HG02759 (cell line): ENCODE results near the gene ZNF597.

Experiments
- ATAC-seq: cut with Tn5 transposase; IDR thresholded peaks from one replicate; pipeline ENCODE4 v1.9.1; 2021; ENCODE audit warnings: mild to moderate bottlenecking, moderate library complexity; ENCODE audit not compliant: unreplicated experiment

The ZNF597 gene, protein sequence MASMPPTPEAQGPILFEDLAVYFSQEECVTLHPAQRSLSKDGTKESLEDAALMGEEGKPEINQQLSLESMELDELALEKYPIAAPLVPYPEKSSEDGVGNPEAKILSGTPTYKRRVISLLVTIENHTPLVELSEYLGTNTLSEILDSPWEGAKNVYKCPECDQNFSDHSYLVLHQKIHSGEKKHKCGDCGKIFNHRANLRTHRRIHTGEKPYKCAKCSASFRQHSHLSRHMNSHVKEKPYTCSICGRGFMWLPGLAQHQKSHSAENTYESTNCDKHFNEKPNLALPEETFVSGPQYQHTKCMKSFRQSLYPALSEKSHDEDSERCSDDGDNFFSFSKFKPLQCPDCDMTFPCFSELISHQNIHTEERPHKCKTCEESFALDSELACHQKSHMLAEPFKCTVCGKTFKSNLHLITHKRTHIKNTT

DNA sequence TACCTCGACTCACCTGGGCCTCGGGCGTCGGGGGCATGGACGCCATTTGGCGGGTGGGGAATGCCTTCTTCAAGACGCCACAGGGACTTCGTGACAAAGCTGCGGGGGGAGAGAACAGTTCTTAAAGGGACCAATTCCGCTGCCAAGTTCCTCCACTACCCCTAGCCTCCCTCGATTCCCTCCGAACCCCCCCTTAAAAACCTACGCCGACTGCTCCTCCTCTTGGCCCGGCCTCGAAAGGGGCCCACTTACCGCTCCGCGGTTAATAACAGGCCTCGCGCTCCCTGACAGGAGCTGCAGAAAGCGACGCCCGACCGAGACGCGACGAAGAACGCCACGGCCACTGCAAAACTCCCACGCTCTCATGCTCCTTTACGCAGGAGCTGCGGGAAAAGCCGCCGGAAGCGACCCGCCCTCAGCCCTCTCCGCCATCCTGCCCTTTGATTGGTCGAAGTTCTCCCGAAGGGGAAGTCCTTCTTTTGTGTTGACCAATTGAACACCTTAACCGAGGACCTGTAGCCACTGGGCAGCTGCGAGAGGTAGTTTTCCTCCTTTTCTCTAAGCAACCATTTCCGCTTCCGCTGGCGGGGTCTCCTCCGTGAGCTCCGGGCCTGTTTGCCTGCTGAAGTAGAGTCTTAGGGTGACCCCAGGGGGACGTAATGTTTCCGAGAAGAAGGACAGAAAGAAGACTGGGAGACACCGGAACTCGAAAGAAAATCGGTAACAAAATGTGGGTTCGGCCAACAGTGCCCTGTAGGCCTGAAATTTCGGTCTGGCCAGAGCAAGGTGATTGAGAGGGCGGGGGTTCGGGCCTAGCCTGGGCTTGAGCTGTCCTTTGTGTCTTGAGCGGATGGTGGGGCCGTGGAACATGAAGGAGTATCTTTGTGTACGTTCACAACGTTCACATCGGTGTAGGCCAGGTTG lies at the start of gene ZNF597, which contains the start of gene NAA60:
Gene ZNF597 (minus strand): TSS at position 397 of the 924 bp plus-strand sequence. CDS start 351 bp downstream, at position 46.
Gene NAA60 (plus strand): TSS at position 573 of the 924 bp plus-strand sequence. CDS start 32,548 bp downstream, outside the sequence.
- peak; percentile 83 for ATAC-seq

GRCh38 chr16:3492356-3492755 lies 49.1 kb upstream of the ZNF597 start:
- no peak for ATAC-seq

GRCh38 chr16:3490911-3491629 lies 47.8 kb upstream of the ZNF597 start:
- no peak for ATAC-seq

DNA sequence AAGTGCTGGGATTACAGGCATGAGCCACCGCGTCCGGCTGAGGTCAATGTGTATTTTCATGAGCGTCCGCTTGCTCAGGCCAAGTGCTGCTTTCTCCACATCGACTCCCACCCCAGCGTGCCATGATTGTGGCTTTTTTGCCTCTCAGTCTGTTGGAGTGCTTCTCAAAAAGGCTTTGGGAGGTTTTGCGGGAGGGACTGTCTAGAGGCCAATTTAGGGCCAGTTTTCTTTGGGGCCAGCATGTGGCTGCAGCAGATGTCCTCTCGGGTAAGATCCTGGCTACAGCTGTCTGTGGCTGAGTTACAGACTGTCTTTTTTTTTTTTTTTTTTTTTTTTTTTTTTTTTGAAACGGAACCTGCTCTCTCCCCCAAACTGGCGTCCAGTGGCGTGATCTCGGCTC lies 45.5 kb upstream of the ZNF597 start:
- no peak for ATAC-seq

DNA sequence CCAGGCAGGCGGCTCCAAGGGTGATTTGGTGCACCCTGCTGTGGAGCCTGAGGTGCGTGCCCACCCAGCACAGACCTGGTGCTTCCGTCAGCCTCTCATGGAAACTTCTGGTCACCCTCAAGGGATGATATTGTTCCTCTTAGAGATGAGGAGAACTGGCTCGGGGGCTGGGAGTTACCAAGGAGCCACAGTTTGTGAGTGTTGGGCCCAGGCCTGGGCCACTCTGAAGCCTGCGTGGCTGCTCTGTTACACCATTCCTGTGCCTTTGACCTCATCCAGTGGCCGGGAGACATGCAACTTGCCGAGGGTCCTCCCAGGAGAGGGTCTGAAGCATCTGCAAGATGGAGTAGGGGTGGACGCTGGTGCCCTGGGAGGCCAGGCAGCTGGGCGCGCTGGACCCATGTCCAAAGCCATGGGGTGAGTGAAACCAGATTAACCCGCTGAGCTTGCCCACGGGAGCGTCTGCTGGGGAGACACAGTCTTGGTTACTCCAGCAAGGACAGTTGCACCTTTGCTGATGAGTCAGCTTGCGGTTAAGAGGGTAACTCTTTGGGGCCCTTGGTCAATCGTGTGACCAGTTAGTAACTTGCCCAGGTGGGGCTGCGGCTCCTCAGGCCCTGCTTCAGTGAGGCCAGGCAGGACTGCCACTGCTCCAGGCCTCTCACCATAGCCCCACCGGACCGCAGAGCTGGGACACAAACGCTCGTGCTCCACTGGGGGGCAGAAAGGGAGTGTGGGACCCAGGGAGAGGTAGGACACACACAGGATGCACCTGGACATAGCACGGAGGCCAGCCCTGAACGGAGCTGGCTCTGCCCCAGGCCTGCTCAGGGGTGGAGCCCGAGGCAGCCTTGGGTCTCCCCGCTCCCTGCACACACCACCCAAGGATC lies 44.5 kb upstream of the ZNF597 start:
- no peak for ATAC-seq

DNA sequence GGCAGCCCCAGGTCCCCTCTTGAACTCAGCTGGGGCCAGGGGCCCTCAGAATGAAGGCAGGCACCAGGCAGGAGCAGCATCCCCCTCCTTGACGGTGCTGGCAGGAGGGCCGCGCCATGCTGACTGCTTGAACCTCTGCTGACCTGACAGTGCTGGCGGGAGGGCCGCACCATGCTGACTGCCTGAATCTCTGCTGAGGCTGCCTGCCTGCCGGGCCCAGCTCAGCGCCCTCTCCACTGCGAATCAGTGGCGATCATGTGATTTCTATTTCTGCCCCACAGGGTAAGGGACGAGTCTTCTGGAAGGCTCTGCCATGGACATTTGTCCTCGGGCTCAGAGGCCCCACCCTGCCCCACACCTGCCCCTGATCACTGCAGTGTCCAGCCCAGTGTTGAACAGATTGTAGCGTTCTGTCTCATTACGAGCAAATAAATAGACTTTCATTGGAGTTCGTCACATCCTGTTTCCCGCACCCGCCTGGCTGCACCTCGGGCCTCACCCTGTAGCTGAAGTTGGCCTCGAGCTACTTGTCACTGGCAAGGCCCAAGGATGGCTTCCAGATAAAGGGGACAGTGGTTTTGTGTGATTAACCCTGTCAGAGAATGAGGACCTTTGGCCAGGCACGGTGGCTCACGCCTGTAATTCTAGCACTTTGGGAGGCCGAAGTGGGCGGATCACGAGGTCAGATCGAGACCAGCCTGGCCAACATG lies 43.4 kb upstream of the ZNF597 start:
- ATAC-seq = no peak

DNA sequence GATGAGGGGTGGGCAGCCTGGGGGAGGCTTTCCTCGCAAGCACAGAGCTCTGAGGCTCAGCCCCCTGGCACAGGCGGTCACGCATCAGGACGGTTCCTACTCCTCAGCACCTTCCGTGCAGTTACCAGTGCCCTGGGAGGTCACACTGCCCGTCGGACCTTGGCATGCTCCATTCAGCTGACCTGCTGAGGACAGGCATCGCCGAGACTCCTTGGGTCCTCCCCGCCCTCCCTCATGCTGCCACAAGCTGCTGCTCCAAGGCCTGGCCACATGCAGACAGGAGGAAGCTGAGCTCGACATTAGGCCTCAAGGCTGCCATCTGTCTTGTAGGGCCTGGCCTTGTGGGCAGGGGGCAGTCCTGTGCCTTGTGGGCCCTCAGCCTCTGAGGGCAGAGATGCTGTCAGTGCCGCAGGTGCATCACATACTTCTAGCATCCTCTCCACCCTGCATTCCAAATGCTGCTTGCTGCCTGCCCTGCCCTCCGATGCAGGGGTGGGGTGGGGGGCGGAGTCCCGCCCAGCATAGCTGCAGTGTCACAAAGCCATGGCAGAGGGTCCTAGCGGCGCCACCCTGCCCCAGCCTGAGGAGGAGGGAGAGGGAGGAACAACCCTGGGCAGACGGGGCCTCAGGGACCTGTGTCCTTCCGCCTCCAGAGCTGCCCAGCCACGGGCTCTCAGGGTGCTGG lies 42.7 kb upstream of the ZNF597 start:
- no peak for ATAC-seq

DNA sequence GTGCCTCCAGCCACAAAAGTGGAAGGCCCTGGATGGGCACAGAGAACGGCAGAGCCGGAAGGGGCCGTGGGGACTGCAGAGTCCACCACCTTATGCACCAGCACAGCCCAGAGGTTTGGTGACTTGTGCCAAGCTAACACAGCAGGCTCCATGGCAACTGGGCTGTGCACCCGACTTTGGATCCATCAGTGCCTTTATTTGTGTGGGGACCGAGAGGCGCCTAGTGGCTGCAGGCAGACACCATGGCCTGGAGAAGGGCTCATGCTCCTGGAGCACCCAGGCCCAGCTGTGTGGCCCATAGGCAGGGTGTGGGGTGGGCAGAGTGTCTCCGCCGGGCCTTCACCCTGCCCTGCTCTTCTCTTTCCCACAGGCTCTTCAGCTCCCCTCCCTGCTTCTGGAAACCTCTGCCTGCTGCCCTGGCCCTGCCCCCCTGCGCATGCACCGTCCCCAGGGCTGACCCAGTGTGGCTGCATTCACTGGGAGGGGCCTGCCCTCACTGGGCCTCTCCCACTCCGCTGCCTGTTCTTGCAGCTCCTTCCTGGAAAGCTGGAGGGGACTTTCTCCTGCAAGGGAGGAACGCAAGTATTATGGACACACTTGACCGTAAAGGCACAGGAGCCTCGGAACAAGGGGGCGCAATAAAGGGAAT lies 41.9 kb upstream of the ZNF597 start:
- no peak for ATAC-seq

- no peak for ATAC-seq
Observed at GRCh38 chr16:3484318-3485096, 41.2 kb upstream of the ZNF597 start.

DNA sequence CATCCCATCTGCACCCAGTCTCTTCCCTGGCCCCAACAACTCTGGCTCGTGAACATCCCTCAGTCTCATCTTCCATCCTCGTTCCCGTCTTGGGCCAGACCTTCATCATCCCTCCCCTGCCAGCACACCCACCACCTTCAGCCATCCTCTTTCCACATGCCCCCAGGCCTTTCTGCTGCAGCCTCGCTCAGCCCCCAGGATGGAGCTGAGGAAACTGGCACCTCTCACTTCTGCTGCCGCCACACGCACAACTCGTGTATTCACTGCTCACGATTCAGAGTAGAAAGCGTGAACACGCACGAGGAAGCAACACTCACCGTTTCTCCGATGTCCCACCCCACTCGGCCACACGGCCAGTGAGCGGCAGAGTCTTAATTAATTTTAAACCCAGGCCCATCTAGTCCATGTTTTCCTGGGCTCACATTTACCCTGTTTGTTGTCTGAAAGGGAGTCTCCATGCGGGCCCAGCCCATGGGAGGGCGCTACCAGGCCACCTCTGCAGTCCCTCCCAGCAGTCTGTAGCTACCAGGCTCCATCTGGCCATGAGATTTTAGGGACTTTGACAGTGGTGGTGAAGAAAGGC lies 39.4 kb upstream of the ZNF597 start:
- ATAC-seq = no peak

DNA sequence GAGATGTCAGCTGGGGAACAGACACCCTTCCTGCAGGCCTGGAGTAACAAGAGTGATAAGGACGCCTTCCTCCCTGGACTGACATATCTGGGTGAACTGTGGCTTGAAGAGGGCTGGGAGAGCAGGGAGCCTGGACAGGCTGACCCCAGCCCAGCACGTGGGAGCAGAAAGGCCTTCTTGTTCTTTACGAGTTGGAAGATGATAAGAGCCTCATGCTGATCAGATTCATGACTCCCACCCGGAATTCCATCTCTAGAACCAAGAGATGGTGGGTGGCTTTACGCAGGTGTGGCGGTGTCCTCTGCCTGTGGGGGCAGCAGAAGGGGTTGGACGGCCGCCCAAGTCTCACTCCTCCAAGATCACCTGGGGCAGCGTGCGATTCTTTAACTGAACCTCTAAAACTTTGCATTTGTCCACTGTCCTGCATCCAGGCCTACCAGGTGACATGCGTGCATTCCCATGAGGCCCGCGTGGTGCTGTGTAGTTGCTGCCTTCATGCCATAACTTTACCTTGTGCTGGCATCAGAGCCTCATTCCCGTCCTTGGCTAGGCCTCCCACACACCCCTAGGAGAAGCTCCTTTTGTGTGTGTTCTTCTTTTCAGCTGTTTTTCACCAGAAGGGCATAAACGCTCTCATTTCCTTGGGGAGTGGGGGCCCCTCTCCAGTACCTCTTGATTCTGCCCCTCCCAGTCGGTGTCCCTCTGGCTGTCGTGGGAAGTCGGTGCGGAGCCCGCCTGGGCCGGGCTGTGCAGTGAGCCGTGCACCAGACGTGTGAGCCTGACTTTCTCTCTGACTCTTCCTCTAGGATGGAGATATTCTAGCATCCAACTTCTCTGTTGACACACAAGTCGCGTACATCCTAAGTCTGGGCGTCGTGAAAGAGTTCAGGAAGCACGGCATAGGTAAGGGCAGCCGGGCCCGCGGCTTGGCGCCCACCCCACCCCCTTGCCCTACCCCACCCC lies 38.7 kb upstream of the ZNF597 start:
- no peak for ATAC-seq

DNA sequence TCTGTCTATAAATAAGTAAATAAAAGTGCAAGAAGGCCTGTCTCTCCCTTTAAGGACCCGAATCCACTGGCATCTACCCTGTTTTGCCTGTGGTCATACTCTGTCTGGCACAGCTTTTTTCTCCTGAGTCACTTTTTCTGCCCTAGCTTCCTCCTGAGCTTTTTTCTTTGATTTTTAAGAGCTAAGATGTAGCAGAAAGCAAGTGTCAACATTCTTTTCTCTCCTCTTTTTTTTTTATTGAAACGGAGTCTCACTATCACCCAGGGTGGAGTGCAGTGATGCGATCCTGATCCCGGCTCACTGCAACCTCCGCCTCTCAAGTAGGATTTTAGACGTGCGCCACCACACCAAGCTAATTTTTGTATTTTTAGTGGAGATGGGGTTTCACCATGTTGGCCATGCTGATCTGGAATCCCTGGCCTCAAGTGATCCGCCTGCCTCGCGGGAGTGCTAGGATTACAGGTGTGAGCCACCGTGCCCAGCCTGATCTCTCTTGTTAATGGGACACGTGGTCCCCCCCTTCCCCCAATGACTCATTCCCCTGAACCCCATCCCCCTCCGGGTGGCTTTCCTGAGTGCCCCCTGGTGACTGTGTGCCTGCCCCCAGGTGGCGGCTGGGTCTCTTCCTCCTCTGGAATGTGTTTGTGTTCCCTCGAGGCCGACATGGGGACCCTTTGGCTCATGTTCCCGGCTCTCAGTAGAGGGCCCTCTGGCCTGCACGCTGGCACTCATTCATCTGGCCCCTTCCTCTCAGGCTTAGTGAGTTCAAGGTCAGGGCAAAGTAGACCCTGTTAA lies 37.8 kb upstream of the ZNF597 start:
- no peak for ATAC-seq

DNA sequence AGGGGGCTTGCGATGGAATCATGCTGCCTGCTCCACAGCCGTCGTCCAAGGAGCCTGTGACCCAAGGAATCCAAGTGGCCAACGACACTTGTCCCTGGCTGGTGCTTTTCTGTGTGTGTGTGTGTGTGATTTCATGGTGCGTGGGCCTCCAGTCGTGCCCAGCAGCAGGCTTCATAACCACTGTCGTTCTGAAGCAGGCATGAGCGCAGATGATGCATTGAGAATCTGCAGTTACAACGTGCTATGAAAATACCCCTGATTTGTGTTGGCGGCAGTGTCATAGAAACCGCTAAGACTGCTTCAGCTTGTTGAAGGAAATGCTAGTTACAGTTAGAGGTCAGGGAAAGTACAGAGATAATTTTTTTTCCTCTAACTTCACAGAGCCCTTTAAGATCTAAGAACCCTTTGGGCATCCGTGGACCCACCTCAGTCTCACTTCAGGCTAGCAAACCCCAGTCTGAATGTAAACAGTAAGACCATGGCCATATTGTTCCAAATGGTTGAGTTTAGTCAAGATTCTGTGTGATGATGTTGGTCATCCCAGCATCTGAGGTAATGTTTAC lies 36.4 kb upstream of the ZNF597 start:
- ATAC-seq = no peak

DNA sequence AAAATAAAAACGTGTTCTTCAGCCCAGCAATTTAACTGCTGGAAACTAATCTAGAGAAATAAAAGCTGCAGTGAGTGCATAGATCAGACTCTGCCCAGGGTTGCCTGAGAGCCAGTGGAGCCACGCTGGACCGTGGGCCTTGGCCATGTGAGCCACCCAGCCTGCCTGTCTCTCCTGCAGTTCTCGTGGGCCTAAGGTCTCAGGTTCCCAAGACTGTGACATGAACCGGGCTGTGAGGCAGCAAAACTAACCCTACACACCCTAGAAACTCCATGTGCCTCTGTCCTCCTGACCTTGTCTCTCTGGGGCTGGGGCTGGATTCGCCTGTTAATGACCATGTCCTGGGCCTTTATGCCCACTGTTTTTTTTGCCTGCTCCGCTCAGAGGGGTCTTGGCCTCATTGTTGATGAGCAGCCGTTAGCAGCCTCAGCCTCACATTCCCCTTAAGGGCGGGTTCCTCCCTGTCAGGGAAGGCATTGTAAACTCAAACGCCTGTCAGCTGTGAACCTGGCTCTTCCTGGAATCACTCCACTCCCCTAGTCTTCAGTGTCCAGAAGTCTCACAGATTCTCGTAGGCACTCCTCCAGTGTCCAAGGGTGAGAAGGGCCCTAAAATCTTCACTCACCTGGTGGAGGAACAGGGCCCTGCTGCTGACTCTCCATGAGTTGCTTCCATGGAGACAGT lies 35.1 kb upstream of the ZNF597 start:
- no peak for ATAC-seq
